B cell (primary cell): ENCODE data around the gene CTDNEP1. TPM values are rescaled to one million over a fixed set of nuclear protein-coding genes. Genes with fewer than 3 reads are reported as not detected.

Experiments used
- ATAC-seq: fragments of 200-7000 bp; cut with Tn5 transposase; one replicate; pipeline ENCODE4 v1.10.0; 2021; ENCODE audit warnings: low read depth, mild to moderate bottlenecking, moderate number of reproducible peaks, moderate library complexity
- CTCF ChIA-PET: fragments of 350-600 bp; sonication (Branson Sonifier 250); formaldehyde crosslinking; loops from one replicate; lab custom pipeline; 2021; ENCODE audit warnings: antibody characterized with exemption, inconsistent platforms; lab: Charles Lee
- POLR2A ChIA-PET: fragments of 350-600 bp; sonication (Branson Sonifier 250); formaldehyde crosslinking; loops from one replicate; lab custom pipeline; 2021; ENCODE audit warnings: antibody characterized with exemption; lab: Charles Lee
- DNase-seq: peaks from one replicate; pipeline ENCODE4 v3.0.0; 2013
- H2AFZ ChIP-seq: 2 replicates; pipeline ENCODE4 v1.6.1; 2012; ENCODE audit warnings: mild to moderate bottlenecking, low read depth, low read length; ENCODE audit not compliant: insufficient read depth, poor library complexity, severe bottlenecking
- H3K27ac ChIP-seq, 2 donors: 1 replicate in 1 of 2; 2 replicates in 1 of 2; pipeline ENCODE4 v1.5.1; 2012 to 2013; ENCODE audit warnings: low read length in 2 of 2, mild to moderate bottlenecking in 2 of 2, moderate library complexity in 1 of 2
- H3K27me3 ChIP-seq, 4 experiments: fragments of 200-600 bp in 1 of 4; sonication (generic) in 1 of 4; replicated peaks in 1 of 4; 1 replicate in 2 of 4; 2 replicates in 2 of 4; pipeline versions ENCODE4 v1.6.1 to v1.7.0; 2013 to 2016; ENCODE audit warnings: low read length in 3 of 4, mild to moderate bottlenecking in 2 of 4, mixed read lengths in 1 of 4, moderate library complexity in 1 of 4; ENCODE audit not compliant: insufficient read depth in 4 of 4, control insufficient read depth in 3 of 4; ENCODE audit errors: control extremely low read depth in 1 of 4
- H3K36me3 ChIP-seq, 2 experiments: replicated peaks in 1 of 2; 1 replicate in 1 of 2; 2 replicates in 1 of 2; pipeline versions ENCODE4 v1.6.1 to v1.7.1; 2013; ENCODE audit warnings: low read length in 1 of 2; ENCODE audit not compliant: insufficient read depth in 2 of 2, control insufficient read depth in 1 of 2; ENCODE audit errors: control extremely low read depth in 1 of 2, extremely low read depth in 1 of 2
- H3K4me1 ChIP-seq, 2 donors: fragments of 200-600 bp in 1 of 2; sonication (generic) in 1 of 2; 1 replicate in 1 of 2; 2 replicates in 1 of 2; pipeline versions ENCODE4 v1.5.1 to v1.6.1; 2013 to 2017; ENCODE audit warnings: low read length in 2 of 2; ENCODE audit not compliant: control insufficient read depth in 2 of 2, insufficient read depth in 2 of 2
- H3K4me2 ChIP-seq: replicated peaks from 2 replicates; pipeline ENCODE3; 2012; ENCODE audit warnings: mild to moderate bottlenecking, low read depth, low read length; ENCODE audit not compliant: poor library complexity, severe bottlenecking
- H3K4me3 ChIP-seq, 5 experiments: fragments of 200-600 bp in 1 of 5; sonication (generic) in 1 of 5; 1 replicate in 3 of 5; 2 replicates in 2 of 5; pipeline versions ENCODE4 v1.5.1 to v1.7.0; 2011 to 2016; ENCODE audit warnings: low read length in 4 of 5, mild to moderate bottlenecking in 4 of 5, low read depth in 2 of 5, control low read depth in 1 of 5, moderate library complexity in 1 of 5; ENCODE audit not compliant: insufficient read depth in 1 of 5; ENCODE audit errors: control extremely low read depth in 1 of 5, extremely low read depth in 1 of 5
- H3K79me2 ChIP-seq: fragments of 200-600 bp; sonication (generic); one replicate; pipeline ENCODE4 v1.6.0; 2016; ENCODE audit warnings: low read length; ENCODE audit not compliant: control insufficient read depth, insufficient read depth
- H3K9ac ChIP-seq: fragments of 200-600 bp; sonication (generic); 2 replicates; pipeline ENCODE4 v1.6.1; 2017; ENCODE audit warnings: mild to moderate bottlenecking, low read length, moderate library complexity
- H3K9me3 ChIP-seq, 3 donors: one replicate each; pipeline versions ENCODE4 v1.6.1 to v1.7.1; 2013; ENCODE audit warnings: low read length in 2 of 3; ENCODE audit not compliant: control insufficient read depth in 2 of 3, insufficient read depth in 1 of 3; ENCODE audit errors: control extremely low read depth in 1 of 3
- H4K20me1 ChIP-seq: 2 replicates; pipeline ENCODE4 v1.6.0; 2012; ENCODE audit warnings: mild to moderate bottlenecking, low read length; ENCODE audit not compliant: insufficient read depth, control insufficient read depth, poor library complexity, severe bottlenecking
- H3K27ac Mint-ChIP-seq: one replicate; pipeline ENCODE4 v1.8.0; 2021; ENCODE audit warnings: mixed read lengths
- H3K27me3 Mint-ChIP-seq: one replicate; pipeline ENCODE4 v1.8.0; 2021; ENCODE audit warnings: mixed read lengths
- H3K4me1 Mint-ChIP-seq: one replicate; pipeline ENCODE4 v1.8.0; 2021; ENCODE audit warnings: mixed read lengths
- H3K4me3 Mint-ChIP-seq: one replicate; pipeline ENCODE4 v1.8.0; 2021; ENCODE audit warnings: mixed read lengths
- H3K9me3 Mint-ChIP-seq: one replicate; pipeline ENCODE4 v1.8.0; 2022; ENCODE audit warnings: mixed read lengths; ENCODE audit not compliant: insufficient read depth
- CTCF ChIP-seq: fragments of 200-600 bp; IDR thresholded peaks from one replicate; pipeline ENCODE4 v1.8.0; 2022; ENCODE audit warnings: antibody characterized with exemption, mild to moderate bottlenecking
- EZH2 ChIP-seq: IDR thresholded peaks from 2 replicates; pipeline ENCODE4 v1.6.1; 2012; ENCODE audit warnings: borderline replicate concordance, low read depth, mild to moderate bottlenecking, moderate library complexity, low read length; ENCODE audit not compliant: insufficient read depth, poor library complexity, severe bottlenecking
- WGBS: methylation state at CpG from one replicate; pipeline ENCODE4 v1.1.5; 2013; ENCODE audit warnings: missing lambda C conversion rate; ENCODE audit not compliant: insufficient coverage; 5-methylcytosine and 5-hydroxymethylcytosine counted together
- intact Hi-C: fragments of 100-400 bp; cut with micrococcal nuclease; formaldehyde crosslinking; loops from one replicate; pipeline ENCODE4 v1.10.0; 2022
- polyA plus RNA-seq: library from polyadenylated mRNA; depleted of rRNA; stranded (reverse); fragments of >200 nt; gene quantifications from 2 replicates; pipeline ENCODE4 v1.2.3, GENCODE V29; 2012
- total RNA-seq, 2 donors: library from RNA; stranded (reverse); fragments of 120-200 nt in 1 of 2; gene quantifications; 1 replicate in 1 of 2; 2 replicates in 1 of 2; pipeline versions ENCODE4 v1.2.3 to v1.2.4, GENCODE V29; 2013 to 2022

Gene CTDNEP1
- total and polyA plus RNA-seq, 2 donors (not counting 1 experiment from before 2014, with no cell fraction given) = 125 to 162 TPM

GRCh38 chr17:7262192-7262934, 10.8 kb upstream of the CTDNEP1 start, which contains the start of gene CLDN7:
TSS of gene CLDN7 (minus strand) at chr17:7262478. CDS start at chr17:7262043, 435 bp downstream.
- Mint-ChIP-seq H3K27me3 (peaks cover 23% of the 10 kb centered on the region), H3K4me3 (peak within 1 kb of the TSS; percentile 84), H3K4me1 (peaks cover 27% of the 10 kb centered on the region), H3K27ac (peak within 1 kb of the TSS; percentile 66), H3K9me3 (no peaks in the 10 kb centered on the region)
- peaks cover 27 to 32% of the 10 kb centered on the region in 2 donors for H3K4me1 ChIP-seq
- TF ChIP-seq CTCF (no peak), EZH2 (no peak)
- 8% methylated on average over 62 of the region's 64 CpGs for WGBS
- peaks cover 0 to 17% (median 8%) of the 10 kb centered on the region in 4 experiments for H3K27me3 ChIP-seq
- no peaks in the 10 kb centered on the region for H4K20me1 ChIP-seq
- intact Hi-C loops = loop anchor here (2.0 kb wide), 1 partner anchor 18 kb away; the partner anchor contains the start of gene SLC2A4
- peak within 1 kb of the TSS in 1 of 2 donors; percentile 59 for H3K27ac ChIP-seq
- H2AFZ ChIP-seq = peak within 1 kb of the TSS; percentile 96
- H3K79me2 ChIP-seq = no peaks in the 10 kb centered on the region
- peak within 1 kb of the TSS; percentile 99 for H3K4me2 ChIP-seq
- ChIA-PET POLR2A (interaction anchor here (0.9 kb wide), 1 partner anchor 24 kb away, joined by 9 read pairs; no protein-coding TSS in a partner anchor), CTCF (no interaction called here)
- peaks cover 3 to 17% of the 10 kb centered on the region in 2 experiments for H3K36me3 ChIP-seq
- DNase-seq (peak; percentile 50), ATAC-seq (no peak)
- H3K9ac ChIP-seq = peak within 1 kb of the TSS; percentile 66
- H3K9me3 ChIP-seq = peaks cover 0 to 4% (median 0%) of the 10 kb centered on the region in 3 donors
- H3K4me3 ChIP-seq = peak within 1 kb of the TSS in 4 of 5 experiments; percentile 49 to 71 (median 60)
